Right forelimb (tissue), 1 donor: ENCODE data around the gene ZMYND10.
"Not testable (repeated sequence)": the region's sequence is repeated elsewhere in the genome, so short reads cannot be mapped to it uniquely, and the experiment has no call there.

ENCODE experiments used
- DNase-seq: peaks from one replicate; pipeline ENCODE4 v3.0.0-alpha.2; 2018

ZMYND10 gene

DNA sequence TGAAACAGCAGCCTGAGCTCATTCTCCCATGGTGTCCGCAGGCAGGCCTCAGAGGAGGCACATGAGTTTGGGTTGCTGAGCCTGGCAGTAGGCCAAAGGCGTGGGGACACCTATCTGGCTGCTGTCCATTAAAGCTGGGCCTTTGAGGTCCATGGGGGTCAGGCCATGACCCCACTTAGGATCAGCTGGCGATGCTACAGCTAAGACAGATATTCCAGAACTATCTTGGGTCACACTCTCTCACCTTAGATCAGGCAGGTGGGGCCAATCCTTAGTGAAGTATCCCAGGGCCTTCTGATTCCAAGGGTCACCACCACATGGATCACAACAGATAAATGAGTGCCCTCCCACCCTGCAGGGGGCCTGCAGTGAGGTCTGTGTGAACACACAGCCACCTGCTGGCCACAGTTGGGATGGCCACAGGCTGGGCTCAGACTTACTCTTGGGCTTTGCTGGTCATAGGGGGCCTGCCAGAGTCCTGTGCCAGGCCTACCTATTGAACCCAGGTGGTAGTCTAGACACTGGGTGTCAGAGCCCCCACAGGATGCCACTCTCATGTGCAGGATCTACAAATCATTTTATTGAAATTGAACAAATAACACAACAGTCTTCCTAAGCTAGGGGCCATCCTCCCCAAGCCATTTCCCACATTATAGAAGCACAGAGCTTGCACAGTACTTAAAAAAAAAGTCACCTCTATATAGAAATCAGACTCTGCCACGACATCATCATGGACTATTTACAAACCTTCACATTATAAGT, 21.0 kb downstream of the ZMYND10 start:
- DNase-seq = peak; percentile 74

DNA sequence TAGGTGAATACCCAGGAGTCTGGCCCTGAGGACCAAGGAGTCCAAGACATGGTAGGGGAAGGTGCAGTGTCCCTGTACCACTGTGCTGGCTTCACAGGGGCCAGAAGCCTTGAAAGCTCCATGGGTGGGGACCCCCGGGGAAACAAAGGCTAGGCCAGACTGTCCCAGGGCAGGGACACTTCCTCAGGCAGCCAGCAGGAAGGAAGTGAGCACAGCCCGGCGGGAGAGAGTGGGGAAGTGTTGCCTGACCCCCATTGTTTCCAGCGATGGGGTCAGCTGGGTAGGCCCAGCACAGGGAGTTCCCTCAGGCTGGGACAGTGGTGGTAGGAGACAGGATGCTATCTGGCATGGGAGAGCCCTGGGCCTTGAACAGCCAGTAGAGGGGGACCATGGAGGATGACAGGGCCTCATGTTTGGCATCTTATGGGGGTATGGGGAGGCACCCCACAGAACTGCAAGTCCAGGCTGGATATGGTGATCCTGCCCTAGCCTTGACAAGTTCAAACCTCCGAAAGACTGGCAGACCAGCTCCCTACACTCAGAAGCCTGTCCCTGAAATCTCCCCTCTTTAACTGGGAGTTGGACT, 21.8 kb downstream of the ZMYND10 start:
- no peak for DNase-seq

DNA sequence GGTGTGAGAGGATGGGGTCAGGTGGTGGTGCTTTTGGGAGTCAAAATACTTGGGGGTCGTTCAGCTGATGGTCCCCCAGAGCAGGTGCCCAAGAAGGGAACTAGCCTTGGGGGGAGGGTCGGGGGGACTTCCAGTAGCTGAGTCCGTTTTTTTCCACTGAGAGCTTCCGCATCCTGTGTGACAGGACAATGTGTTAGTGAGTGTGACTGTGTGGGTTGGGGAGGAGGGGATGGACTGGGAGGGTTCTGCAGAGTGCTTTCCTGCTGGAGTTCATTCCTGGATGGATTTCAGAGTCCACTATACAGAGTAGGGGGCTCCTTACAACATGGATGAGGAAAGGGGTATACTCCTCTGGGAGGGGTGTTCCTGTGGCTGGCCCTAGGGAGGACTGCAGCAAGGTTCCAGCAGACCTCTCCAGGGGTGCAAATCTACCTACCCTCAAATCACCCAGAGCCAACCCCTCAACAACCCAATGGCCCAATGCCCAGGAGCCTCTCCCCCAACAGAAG, 22.4 kb downstream of the ZMYND10 start:
- DNase-seq = no peak

DNA sequence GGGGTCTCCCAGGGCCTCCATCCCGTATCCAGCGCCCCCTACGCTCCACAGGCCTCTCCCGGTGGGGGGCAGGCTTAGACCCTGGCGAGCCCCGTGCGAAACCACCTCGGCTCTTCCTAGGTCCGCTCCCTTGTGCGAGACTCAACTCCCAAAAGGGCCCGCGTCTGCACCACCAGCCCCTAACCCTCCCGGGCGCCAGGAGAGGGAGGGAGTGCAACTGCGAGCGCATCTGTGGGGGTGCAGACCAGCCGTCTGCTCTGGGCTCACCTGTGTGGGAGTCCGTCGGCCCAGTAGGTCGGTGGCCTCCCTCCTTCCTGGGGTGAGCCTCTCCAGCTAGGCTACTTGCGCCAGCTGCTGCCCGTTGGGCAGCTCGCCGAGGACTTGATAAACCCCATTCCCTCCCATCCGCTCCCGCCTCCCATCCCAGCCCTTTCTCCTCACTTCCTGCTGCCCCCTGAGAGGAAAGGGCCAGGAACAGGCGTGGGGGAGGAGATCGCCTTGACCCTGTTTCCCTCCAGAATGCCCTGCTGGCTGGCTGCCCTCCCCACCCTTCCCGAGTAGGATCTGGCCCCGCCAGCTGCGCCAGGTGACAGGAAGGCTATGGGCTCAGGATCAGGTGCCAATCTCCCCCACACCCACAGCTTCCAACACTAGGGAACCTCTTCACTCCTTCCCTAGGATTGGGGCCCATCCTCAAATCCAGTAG, 23.0 kb downstream of the ZMYND10 start, which contains the start of gene HYAL2:
HYAL2 (minus strand) TSS at position 360 of the 706 bp plus-strand sequence. CDS start 2,256 bp downstream, outside the sequence.
- DNase-seq = no peak

DNA sequence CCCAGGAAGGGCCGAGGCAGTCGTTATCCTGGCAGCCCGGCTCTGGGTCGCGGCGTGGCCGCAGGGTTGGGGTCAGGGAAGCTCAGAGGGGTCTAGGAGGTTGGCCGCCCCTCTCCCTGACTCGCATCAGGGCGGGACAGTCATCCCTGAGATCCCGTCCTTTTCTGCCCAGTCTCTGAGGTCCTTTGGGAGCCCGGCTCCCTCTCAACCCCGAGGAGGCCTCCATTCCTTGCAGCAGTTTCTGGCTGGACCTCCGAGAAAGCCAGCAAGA, 23.5 kb downstream of the ZMYND10 start:
- DNase-seq = no peak

DNA sequence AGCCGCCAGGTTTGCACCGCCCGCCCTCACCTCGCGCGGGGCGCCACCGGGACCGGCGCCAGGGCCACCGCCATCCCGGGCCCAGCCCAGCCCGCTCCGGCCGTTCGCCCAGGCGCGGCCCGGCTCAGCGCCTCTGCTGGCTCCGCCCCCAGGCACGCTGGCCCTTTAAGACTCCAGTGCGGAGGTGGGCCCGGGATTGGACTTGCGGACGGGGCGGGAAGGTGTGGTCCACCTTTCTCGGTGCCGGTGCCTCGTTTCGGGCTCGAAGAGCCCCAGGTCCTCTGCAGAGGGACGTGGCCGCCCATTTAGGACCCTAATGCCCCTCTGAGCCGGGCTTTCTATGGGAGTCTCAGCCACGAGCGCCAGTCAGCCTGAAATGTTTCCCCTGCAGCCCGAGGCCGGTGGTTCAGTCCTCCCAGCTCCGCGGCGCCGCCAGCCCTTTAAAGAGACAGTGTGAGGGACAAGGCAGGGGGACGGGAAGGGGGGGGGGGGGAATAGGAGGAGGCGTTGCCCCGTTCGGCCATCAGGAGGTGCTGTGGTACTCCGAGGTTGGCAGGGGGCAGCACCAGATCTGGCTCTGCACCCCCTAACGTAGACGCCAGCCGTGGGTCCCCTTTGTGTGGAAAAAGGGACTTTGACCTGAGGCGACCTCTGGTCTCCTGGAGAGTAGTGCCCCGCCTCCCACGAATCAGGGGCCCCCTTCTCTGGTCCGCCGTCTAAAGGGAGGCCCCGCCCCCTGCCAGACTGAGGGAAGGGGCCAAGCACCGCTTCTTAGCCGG, 24.0 kb downstream of the ZMYND10 start:
- peak; percentile 95 for DNase-seq

DNA sequence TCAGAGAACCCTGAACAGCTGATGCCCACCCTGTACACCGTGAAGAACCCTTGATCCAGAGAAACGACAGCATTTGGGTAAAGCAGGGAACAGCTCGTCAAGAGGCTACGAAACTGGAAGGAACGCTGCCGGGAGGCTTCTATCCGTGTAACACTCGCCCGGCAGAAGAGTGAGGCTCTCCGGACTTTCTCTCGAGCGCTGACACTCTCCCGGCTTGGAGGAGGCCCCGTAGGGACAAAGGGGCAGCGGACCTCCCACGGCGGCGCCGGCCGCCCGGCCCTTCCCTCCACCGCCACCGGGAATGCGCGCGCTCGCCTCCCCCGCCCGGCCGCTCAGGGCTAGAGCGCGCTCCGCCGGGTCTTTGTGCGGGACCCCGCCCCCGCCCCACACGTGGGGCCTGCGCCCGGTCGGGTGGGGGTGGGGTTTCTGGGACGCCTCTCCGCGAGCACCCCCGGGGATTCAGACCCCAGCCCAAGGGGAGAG, 24.6 kb downstream of the ZMYND10 start:
- DNase-seq = no peak

DNA sequence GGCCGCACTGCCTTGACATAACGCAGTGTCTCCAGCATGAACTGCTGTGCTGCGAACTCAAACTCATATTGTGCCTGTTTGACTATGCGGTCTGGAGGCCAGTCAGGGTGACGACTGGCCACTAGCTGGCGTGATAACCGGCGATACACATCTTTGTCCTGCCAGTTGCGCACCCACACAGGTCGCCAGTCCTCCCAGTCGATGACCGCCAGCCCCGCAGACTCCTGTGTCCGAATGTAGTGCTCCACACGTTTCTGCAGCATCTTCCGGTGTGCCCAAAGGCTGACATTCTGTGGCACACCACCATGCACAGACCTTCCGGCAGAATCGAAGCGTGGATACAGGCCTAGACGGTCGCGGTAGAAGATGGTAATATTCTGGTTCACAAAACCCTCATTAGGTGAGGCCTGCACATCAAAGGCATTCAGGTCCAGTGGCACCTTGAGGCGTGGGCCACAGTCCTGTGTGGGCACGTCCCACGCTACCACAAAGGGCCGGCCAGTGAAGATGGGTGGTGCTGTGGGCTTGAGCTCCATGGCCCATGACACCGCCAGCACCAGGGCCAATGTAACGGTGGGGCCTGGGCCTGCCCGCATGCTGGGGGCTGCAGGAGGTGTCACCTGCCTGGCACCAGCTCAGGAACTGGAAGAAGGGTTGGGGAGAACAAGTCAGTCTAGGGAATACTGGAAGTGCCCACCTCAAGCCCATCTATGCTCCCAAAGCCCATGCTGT, 25.5 kb downstream of the ZMYND10 start:
- no peak for DNase-seq

DNA sequence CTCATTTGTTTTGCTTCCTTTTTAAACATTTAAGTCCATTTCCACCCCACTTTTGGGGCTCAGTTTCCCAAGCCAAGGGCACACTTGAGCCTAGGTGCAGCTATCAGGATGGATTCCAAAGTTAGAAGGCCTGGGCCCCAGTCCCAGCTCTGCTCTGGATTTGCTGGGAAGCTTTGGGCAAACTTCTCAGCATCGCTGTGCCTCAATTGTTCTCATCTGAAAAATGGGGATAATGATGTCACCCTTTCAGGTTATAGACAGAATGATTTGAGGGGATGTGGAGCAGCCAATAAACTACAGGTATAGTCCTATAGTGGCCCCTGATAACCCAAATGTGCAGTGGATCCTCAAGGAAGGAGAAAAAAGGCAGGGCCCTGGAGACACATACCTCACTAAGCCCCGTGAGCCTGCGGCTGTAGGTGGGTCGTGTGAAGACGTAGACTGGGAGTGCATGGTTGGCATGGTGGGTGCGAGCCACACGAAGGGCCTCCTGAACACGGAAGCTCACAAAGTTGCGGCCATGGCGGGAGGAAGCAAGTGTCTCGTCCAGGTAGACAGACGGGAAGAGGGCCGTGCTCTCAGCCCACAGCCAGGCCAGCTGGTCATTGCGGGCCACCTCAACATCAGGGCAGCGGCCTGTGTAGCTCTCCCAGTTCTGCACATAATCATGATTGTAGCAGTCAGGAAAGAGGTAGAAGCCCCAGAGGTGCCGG, 26.2 kb downstream of the ZMYND10 start:
- DNase-seq = no peak

DNA sequence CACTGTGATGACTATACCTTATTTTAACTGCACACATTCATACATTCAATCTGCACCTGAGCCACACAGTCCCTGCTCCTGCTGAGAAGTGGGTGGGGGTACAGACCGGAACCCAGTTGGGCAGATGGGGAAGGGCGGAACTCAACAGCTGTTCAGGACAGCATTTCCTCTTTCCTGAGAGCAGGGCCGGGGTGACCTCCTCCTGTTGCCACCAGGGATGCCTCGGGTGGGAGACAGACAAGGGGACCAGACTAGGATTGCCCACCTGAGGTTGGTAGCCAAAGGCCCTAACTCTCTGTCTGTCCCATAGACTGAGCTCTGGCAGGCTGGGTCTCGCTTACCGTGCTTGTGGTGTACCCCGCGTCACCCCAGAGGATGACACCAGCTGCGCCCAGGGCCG, 26.9 kb downstream of the ZMYND10 start:
- no peak for DNase-seq

DNA sequence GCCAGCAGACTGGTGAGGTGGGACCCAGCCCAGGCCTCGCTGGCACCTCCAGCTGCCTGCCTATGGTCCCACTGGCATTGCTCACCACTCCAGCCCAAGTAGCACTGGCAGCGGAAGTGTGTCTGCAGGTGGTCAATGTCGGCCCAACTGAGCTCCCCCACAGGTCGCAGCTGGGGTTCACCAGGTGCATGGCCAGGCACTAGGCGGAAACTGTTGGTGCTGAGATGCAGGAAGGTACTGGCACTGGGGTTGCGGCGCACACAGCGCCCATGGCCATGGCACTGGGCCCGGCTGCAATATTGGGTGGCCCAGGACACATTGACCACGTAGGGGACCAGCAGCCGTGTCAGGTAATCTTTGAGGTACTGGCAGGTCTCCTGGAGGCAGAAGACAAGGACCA, 27.4 kb downstream of the ZMYND10 start:
- DNase-seq = no peak

DNA sequence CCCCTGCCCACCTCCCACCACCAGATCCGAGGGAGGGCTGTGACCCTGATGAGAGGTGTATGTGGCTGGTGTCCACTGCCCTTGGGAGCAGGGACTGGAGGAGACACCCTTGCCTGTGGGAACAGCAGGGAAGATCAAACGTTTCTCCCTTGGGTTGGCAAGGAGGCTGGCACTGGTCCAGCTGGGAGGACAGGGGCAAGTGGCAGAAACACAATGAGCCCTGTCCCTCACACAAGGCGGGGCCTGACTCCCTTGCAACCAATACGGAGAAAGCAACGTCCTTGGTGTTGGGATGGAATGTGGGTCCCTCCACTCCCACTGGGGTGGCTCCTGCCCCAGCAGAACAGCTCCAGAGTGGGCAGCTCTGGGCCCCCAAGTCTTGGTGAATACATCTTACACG, 28.2 kb downstream of the ZMYND10 start:
- no peak for DNase-seq

DNA sequence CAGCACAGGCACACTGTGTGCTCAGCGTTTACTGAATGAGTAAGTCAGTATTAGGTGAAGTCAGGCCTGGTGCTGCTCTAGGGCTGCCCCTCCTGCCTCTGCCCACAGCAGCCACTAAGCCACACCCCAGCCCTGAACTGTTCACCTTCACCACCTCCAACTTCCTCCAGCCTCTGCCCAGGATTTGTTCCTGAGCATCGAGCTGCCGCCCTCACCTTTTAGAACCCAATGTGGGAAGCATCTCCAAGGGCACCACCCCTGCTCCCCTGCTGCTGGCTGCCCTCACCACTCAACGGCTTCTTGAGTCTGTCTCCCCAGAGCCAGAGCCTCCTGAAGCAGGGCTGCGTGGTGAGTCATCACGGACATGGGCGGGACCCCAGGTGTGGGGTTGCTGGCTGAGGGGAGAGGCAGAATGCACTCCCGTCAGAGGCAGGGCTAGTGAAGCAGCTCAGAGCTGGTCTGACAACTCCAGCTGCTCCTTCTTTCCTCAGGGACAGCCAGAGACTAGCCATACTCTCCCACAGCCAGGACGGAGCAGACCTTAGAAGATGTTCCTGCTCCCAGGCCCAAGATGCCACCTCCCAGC, 28.8 kb downstream of the ZMYND10 start:
- no peak for DNase-seq

DNA sequence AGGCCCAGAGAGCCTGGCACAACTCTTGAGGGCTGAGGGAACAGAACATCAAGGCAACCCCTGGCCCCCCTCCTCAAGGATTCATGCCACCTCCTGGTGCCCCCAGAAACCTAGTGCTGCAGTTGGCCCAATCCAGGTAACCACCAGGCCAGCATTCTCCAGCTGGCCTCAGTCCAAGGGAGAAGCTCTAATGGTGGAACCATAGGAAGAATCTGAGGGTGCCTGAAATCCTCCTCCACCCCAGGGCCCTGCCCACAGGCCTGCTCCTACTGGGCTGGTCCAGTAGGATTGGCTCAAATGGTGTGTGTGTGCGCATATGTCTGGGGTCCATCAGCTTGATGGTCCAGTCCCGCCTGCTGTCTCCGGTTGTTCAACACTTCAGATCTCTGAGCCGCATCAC, 30.7 kb downstream of the ZMYND10 start:
- DNase-seq = no peak

DNA sequence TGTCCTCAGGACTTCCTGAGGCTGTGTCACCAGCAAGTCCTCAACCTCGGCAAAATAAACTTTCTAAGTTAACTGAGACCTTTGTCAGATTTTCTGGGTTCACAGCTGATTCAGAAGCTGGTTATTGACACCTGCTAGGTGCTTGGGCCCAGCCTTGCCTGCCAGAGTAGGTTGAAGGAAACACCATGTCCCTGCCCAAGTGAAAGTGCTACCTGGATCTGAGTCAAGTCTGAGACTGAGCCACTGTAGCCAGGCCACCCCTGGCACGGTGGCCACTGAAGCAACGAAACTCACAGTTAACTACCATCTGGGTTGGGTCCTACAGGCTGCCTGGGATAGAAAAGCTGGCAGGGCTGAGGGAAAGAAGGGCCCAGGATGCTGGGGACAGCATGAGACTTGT, 31.2 kb downstream of the ZMYND10 start:
- no peak for DNase-seq

DNA sequence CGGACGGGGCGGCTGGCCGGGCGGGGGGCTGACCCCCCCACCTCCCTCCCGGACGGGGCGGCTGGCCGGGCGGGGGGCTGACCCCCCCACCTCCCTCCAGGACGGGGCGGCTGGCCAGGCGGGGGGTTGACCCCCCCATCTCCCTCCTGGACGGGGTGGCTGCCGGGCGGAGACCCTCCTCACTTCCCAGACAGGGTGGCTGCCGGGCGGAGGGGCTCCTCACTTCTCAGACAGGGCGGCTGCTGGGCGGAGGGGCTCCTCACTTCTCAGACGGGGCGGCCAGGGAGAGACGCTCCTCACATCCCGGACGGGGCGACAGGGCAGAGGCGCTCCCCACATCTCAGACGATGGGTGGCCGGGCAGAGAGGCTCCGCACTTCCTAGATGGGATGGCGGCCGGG, 33.5 kb downstream of the ZMYND10 start:
- not testable (repeated sequence) for DNase-seq

DNA sequence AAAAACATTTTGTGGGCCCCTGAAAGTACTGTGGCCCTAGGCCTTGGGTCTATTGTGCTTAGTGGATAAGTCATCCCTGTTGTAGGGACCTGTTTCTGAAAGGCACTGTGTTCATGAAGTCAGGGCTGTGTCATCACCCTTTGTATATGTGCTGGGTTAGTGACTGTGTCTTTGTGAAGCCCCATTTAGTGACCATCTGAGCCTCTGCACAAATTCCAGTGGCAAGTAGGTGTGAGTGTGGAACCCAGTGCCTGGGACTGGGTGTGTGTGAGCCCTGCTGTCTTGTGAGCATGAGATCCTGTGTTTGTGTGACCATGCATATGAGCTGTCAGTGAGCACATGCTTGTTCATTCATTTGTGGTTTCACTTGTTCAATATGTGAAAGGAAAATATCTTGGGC, 40.9 kb downstream of the ZMYND10 start:
- no peak for DNase-seq

DNA sequence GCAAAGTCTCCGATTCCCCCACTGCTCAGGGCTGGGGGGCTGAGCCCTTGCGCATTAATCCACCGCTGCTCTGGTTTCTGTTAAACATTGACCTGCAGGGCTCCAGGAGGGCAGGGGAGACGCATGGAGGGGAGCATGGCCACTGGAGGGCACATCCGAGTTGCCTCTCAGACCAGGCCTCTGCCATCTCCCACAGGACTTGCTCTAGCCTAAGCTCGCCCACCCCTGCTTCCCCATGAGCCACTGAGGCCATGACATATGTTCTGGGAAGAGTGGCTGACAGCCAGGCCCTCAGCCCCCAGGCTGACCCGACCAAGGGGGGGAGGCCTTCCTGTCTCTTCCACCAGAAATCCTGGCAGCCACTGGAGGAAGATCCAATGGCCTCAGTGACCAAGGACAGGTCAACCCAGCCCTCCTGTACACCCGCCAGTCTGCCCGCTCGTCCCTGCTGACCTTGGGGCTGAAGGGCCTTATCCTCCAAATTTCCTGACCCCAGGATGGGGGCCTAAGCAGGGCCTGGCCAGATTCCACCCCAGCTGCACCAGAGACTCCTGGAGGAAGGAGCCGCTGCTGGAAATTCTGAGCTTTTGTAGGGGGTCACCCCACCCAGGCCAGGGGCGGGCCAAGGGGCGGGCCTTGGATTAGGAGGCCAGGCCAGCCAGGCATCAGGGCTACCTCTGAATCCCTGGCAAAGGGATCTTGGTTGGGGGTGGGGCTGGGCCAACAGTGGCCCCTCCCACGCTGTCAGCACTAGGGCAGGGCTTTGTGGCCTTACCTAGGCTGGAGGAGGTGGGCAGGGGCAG, 42.3 kb downstream of the ZMYND10 start, which contains the start of gene HYAL1:
HYAL1 (minus strand) TSS at position 562 of the 803 bp plus-strand sequence. CDS start 618 bp downstream, outside the sequence.
- no peak for DNase-seq

DNA sequence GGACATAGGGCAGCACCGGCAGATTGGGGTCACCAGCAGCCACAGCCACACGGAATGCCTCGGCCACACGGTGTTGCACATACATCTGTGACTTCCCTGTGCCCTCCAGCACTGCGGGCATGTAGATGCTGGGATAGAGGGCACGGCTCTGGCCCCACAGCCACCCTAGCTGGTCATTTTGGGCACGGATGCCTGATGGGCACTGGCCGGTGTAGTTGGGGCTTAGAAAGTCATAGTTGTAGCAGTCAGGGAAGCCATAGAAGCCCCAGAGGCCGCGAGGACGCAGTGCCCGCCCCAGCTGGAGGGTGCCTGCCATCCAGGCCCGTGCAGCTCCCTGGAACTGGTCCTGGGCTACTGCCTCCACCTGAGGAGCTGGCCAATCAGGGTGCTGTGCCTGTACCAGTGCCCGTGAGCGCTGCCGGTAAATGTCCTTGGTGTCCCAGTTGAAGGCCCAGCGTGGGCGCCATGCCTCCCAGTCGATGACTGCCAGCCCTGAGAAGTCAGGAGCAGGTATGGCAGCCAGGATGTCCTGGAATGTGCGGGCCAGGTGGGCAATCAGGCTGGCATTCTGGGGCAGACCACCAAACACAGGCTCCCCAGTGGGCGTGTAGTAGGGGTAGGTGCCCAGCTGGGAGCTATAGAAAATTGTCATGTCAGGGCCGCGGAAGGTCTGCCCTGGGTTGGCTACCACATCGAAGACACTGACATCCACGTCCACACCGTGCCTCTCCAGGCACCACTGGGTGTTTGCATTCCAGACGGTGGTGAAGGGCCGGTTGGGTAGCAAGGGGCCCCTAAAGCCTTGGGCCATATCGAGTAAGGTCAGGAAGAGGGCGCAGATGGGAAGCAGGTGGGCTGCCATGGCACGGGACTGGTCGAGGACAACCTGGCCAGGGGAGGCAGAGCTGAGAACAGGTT, 43.2 kb downstream of the ZMYND10 start:
- DNase-seq = no peak
